ENCODE data around the gene MRPS10. TPM values are rescaled to one million over a fixed set of nuclear protein-coding genes. Genes with fewer than 3 reads are reported as not detected.

The MRPS10 gene
- polyA plus RNA-seq, 1 of the 3 experiments (the other 2 are of a cell fraction) = 29.8 TPM

GRCh38 chr6:42257614-42258013 lies 40.0 kb upstream of the MRPS10 start:
- CTCF ChIA-PET = interaction anchor here (1.8 to 2.0 kb wide), 2 partner anchors 43 to 290 kb away, joined by 5 to 7 read pairs; no protein-coding TSS in a partner anchor
- peaks cover 2 to 6% of the 10 kb centered on the region in 2 experiments; a peak in 1 of 4 replicates for H3K4me1 ChIP-seq (ENCODE audit: control insufficient read depth in 1 of 2, insufficient read depth in 2 of 2, low read depth in 1 of 2, low read length in 1 of 2)

GRCh38 chr6:42257063-42257462 lies 39.4 kb upstream of the MRPS10 start:
- Histone ChIP-seq H3K9me3 (no peaks in the 10 kb centered on the region), H3K9ac (no peak overlapping the region), H3K4me2 (no peak overlapping the region), H2AFZ (ENCODE audit: low read depth) (no peak overlapping the region), H3K27me3 (ENCODE audit: insufficient read depth) (no peaks in the 10 kb centered on the region), H3K4me3 (ENCODE audit: low read depth in 2 of 2, low read length in 1 of 2) (no peak overlapping the region), H4K20me1 (ENCODE audit: insufficient read depth) (no peaks in the 10 kb centered on the region), H3F3A (replicated peaks; ENCODE audit: insufficient read depth) (no peaks in the 10 kb centered on the region), H3K9me2 (no peaks in the 10 kb centered on the region), H3K36me3 (replicated peaks in 1 of 2; ENCODE audit: control insufficient read depth in 1 of 2, insufficient read depth in 2 of 2, low read length in 1 of 2) (peaks cover 25 to 30% of the 10 kb centered on the region in 2 experiments), H3K27ac (ENCODE audit: low read depth in 2 of 2, low read length in 1 of 2) (no peak overlapping the region), H3K79me2 (ENCODE audit: insufficient read depth) (no peaks in the 10 kb centered on the region), H3K4me1 (ENCODE audit: control insufficient read depth in 1 of 2, insufficient read depth in 2 of 2, low read depth in 1 of 2, low read length in 1 of 2) (peaks cover 7 to 11% of the 10 kb centered on the region in 2 experiments; a peak in 1 of 4 replicates)
- POLR2A ChIA-PET = no interaction called here
- CTCF ChIA-PET = interaction anchor here (1.8 kb wide), 1 partner anchor 291 kb away, joined by 5 read pairs; no protein-coding TSS in a partner anchor
- TF ChIP-seq RAD21 (IDR thresholded peaks at IDR 0.05; ENCODE audit: low read length) (no peak), IRF3 (IDR thresholded peaks at IDR 0.05; ENCODE audit: low read depth, low read length) (no peak), RFX5 (IDR thresholded peaks at IDR 0.05; ENCODE audit: low read length) (no peak), ELF1 (IDR thresholded peaks at IDR 0.05) (no peak), EP300 (IDR thresholded peaks at IDR 0.05; ENCODE audit: borderline replicate concordance in 1 of 2, low read depth in 1 of 2, low read length in 1 of 2) (no peak), GATA2 (CRISPR knock-in tag; IDR thresholded peaks at IDR 0.05) (no peak), NFIC (IDR thresholded peaks at IDR 0.05; ENCODE audit: borderline replicate concordance) (no peak), GABPA (IDR thresholded peaks at IDR 0.05; ENCODE audit: low read depth) (no peak), POLR2AphosphoS5 (IDR thresholded peaks at IDR 0.05; ENCODE audit: low read depth, low read length) (no peak), SIN3A (IDR thresholded peaks at IDR 0.05; ENCODE audit: borderline replicate concordance, low read depth, low read length) (no peak), RCOR1 (IDR thresholded peaks at IDR 0.05; ENCODE audit: low read length) (no peak), RXRA (IDR thresholded peaks at IDR 0.05; ENCODE audit: borderline replicate concordance, low read depth) (no peak), FOSL2 (IDR thresholded peaks at IDR 0.05; ENCODE audit: borderline replicate concordance, low read depth) (no peak), USF2 (IDR thresholded peaks at IDR 0.05; ENCODE audit: borderline replicate concordance, low read depth, low read length) (no peak), FOXJ3 (CRISPR knock-in tag; IDR thresholded peaks at IDR 0.05) (no peak), TCF12 (IDR thresholded peaks at IDR 0.05) (no peak), SMC3 (IDR thresholded peaks at IDR 0.05; ENCODE audit: low read depth, low read length) (no peak)
- TF ChIP-seq, protein P1, sequence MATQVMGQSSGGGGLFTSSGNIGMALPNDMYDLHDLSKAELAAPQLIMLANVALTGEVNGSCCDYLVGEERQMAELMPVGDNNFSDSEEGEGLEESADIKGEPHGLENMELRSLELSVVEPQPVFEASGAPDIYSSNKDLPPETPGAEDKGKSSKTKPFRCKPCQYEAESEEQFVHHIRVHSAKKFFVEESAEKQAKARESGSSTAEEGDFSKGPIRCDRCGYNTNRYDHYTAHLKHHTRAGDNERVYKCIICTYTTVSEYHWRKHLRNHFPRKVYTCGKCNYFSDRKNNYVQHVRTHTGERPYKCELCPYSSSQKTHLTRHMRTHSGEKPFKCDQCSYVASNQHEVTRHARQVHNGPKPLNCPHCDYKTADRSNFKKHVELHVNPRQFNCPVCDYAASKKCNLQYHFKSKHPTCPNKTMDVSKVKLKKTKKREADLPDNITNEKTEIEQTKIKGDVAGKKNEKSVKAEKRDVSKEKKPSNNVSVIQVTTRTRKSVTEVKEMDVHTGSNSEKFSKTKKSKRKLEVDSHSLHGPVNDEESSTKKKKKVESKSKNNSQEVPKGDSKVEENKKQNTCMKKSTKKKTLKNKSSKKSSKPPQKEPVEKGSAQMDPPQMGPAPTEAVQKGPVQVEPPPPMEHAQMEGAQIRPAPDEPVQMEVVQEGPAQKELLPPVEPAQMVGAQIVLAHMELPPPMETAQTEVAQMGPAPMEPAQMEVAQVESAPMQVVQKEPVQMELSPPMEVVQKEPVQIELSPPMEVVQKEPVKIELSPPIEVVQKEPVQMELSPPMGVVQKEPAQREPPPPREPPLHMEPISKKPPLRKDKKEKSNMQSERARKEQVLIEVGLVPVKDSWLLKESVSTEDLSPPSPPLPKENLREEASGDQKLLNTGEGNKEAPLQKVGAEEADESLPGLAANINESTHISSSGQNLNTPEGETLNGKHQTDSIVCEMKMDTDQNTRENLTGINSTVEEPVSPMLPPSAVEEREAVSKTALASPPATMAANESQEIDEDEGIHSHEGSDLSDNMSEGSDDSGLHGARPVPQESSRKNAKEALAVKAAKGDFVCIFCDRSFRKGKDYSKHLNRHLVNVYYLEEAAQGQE (IDR thresholded peaks at IDR 0.05; ENCODE audit: low read depth, low read length) = no peak
- TF ChIP-seq, protein P2, sequence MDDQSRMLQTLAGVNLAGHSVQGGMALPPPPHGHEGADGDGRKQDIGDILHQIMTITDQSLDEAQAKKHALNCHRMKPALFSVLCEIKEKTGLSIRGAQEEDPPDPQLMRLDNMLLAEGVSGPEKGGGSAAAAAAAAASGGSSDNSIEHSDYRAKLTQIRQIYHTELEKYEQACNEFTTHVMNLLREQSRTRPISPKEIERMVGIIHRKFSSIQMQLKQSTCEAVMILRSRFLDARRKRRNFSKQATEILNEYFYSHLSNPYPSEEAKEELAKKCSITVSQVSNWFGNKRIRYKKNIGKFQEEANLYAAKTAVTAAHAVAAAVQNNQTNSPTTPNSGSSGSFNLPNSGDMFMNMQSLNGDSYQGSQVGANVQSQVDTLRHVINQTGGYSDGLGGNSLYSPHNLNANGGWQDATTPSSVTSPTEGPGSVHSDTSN (IDR thresholded peaks at IDR 0.05) = no peak
- TF ChIP-seq, protein P3, sequence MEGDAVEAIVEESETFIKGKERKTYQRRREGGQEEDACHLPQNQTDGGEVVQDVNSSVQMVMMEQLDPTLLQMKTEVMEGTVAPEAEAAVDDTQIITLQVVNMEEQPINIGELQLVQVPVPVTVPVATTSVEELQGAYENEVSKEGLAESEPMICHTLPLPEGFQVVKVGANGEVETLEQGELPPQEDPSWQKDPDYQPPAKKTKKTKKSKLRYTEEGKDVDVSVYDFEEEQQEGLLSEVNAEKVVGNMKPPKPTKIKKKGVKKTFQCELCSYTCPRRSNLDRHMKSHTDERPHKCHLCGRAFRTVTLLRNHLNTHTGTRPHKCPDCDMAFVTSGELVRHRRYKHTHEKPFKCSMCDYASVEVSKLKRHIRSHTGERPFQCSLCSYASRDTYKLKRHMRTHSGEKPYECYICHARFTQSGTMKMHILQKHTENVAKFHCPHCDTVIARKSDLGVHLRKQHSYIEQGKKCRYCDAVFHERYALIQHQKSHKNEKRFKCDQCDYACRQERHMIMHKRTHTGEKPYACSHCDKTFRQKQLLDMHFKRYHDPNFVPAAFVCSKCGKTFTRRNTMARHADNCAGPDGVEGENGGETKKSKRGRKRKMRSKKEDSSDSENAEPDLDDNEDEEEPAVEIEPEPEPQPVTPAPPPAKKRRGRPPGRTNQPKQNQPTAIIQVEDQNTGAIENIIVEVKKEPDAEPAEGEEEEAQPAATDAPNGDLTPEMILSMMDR (IDR thresholded peaks at IDR 0.05) = no peak
- 95% methylated on average over 3 of the region's 3 CpGs for WGBS (ENCODE audit: low lambda C conversion rate)
- DNase-seq = no peak

More at GRCh38 chr6:42257614-42258013, 40.0 kb upstream of the MRPS10 start:
- H3K9ac ChIP-seq = no peak overlapping the region
- H3K79me2 ChIP-seq (ENCODE audit: insufficient read depth) = no peaks in the 10 kb centered on the region
- POLR2A ChIA-PET = no interaction called here
- no peaks in the 10 kb centered on the region for H3K9me2 ChIP-seq
- no peak overlapping the region for H3K4me3 ChIP-seq (ENCODE audit: low read depth in 2 of 2, low read length in 1 of 2)
- H3K27me3 ChIP-seq (ENCODE audit: insufficient read depth) = no peaks in the 10 kb centered on the region
- WGBS (ENCODE audit: low lambda C conversion rate) = 77% methylated on average over 3 of the region's 3 CpGs
- no peaks in the 10 kb centered on the region for H3F3A ChIP-seq (replicated peaks; ENCODE audit: insufficient read depth)
- no peak overlapping the region for H3K4me2 ChIP-seq
- H3K36me3 ChIP-seq (replicated peaks in 1 of 2; ENCODE audit: control insufficient read depth in 1 of 2, insufficient read depth in 2 of 2, low read length in 1 of 2) = peaks cover 25 to 30% of the 10 kb centered on the region in 2 experiments
- TF ChIP-seq ELF1 (IDR thresholded peaks at IDR 0.05) = no peak
- DNase-seq = no peak
- H3K27ac ChIP-seq (ENCODE audit: low read depth in 2 of 2, low read length in 1 of 2) = no peak overlapping the region
- H4K20me1 ChIP-seq (ENCODE audit: insufficient read depth) = no peaks in the 10 kb centered on the region
- H2AFZ ChIP-seq (ENCODE audit: low read depth) = no peak overlapping the region
- H3K9me3 ChIP-seq = no peaks in the 10 kb centered on the region

Measured in SK-N-SH (cell line).